Duodenal mucosa (tissue), 2 donors: ENCODE results near the gene NANP.
"Not testable (repeated sequence)": the region's sequence is repeated elsewhere in the genome, so short reads cannot be mapped to it uniquely, and the experiment has no call there.

Source experiments
- H3K27ac ChIP-seq: one replicate; pipeline ENCODE4 v1.7.0; 2013; ENCODE audit warnings: low read depth, low read length
- H3K27me3 ChIP-seq, 2 donors: one replicate each; pipeline ENCODE4 v1.7.0; 2013; ENCODE audit warnings: low read length in 2 of 2, control low read depth in 1 of 2; ENCODE audit not compliant: insufficient read depth in 2 of 2, control insufficient read depth in 1 of 2
- H3K36me3 ChIP-seq, 2 donors: one replicate each; pipeline ENCODE4 v1.7.0; 2013; ENCODE audit warnings: low read length in 2 of 2, control low read depth in 1 of 2; ENCODE audit not compliant: insufficient read depth in 2 of 2, control insufficient read depth in 1 of 2
- H3K4me1 ChIP-seq, 2 donors: one replicate each; pipeline ENCODE4 v1.7.0; 2013; ENCODE audit warnings: low read length in 2 of 2, control low read depth in 1 of 2; ENCODE audit not compliant: insufficient read depth in 2 of 2, control insufficient read depth in 1 of 2
- H3K4me3 ChIP-seq, 2 donors: one replicate each; pipeline ENCODE4 v1.7.0; 2013; ENCODE audit warnings: low read length in 2 of 2, low read depth in 1 of 2
- H3K9ac ChIP-seq, 2 donors: one replicate each; pipeline ENCODE4 v1.7.0; 2013; ENCODE audit warnings: low read length in 2 of 2, low read depth in 1 of 2
- H3K9me3 ChIP-seq, 2 donors: one replicate each; pipeline ENCODE4 v1.7.0; 2013; ENCODE audit warnings: low read length in 2 of 2, control low read depth in 1 of 2; ENCODE audit not compliant: control insufficient read depth in 1 of 2

Gene NANP

GRCh38 chr20:25623736-25624499 lies at the start of gene NANP:
TSS of gene NANP (minus strand) at chr20:25624014. CDS start at chr20:25623948, 66 bp downstream.
- Histone ChIP-seq H3K27me3 (no peaks in the 10 kb centered on the region), H3K9me3 (no peaks in the 10 kb centered on the region), H3K4me3 (peak within 1 kb of the TSS; percentile 87 to 96), H3K4me1 (peaks cover 13 to 16% of the 10 kb centered on the region in 2 donors), H3K36me3 (no peaks in the 10 kb centered on the region), H3K9ac (peak within 1 kb of the TSS; percentile 92 to 96), H3K27ac (peak within 1 kb of the TSS; percentile 87)

GRCh38 chr20:25672659-25673235 lies 48.9 kb upstream of the NANP start:
- Histone ChIP-seq H3K27me3 (no peaks in the 10 kb centered on the region), H3K4me1 (no peaks in the 10 kb centered on the region), H3K9me3 (no peaks in the 10 kb centered on the region), H3K4me3 (no peak overlapping the region), H3K27ac (no peak overlapping the region), H3K36me3 (peaks cover 27 to 38% of the 10 kb centered on the region in 2 donors), H3K9ac (no peak overlapping the region)

DNA sequence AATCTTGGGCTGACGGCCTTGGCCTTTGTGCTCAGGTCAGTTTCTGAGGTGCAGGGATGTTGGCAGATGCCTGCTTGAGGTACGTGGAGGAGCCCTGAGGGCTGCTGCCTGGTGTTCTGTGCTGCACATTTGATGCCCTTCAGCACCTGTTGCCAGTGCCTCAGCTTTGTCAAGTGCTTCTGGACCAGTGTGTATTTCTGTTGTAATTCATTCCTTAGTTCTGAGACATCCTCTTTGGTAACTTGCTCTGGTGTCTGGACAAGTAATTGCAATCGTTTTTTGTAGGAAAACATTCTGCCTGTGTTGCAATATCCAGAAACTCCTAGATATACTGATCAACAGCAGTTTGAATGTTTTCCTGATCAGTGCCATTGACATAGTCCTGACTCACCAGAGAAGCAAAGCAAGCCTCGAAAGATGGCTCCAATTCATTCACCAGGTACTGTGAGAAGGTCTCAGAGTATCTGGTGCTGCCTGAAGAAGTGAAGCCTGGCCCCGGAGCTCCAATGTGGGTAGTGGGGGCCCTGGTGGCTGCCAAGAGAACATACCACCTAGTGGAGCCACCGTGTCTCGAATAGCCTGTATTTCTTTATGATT lies 46.1 kb upstream of the NANP start:
- H3K9ac ChIP-seq = no peak overlapping the region
- H3K27me3 ChIP-seq = no peaks in the 10 kb centered on the region
- H3K36me3 ChIP-seq = peaks cover 7 to 14% of the 10 kb centered on the region in 2 donors
- no peak overlapping the region for H3K4me3 ChIP-seq
- no peak overlapping the region for H3K27ac ChIP-seq
- no peaks in the 10 kb centered on the region for H3K4me1 ChIP-seq
- H3K9me3 ChIP-seq = no peaks in the 10 kb centered on the region

- Histone ChIP-seq H3K9ac (no peak overlapping the region), H3K4me3 (no peak overlapping the region), H3K36me3 (peaks cover 0 to 4% of the 10 kb centered on the region in 2 donors), H3K4me1 (no peaks in the 10 kb centered on the region), H3K27me3 (no peaks in the 10 kb centered on the region), H3K27ac (no peak overlapping the region), H3K9me3 (no peaks in the 10 kb centered on the region)
Measured at GRCh38 chr20:25668446-25668845, 44.6 kb upstream of the NANP start.

- H3K27me3 ChIP-seq = no peaks in the 10 kb centered on the region
- H3K36me3 ChIP-seq = no peaks in the 10 kb centered on the region
- H3K27ac ChIP-seq = no peak overlapping the region
- no peak overlapping the region for H3K9ac ChIP-seq
- no peaks in the 10 kb centered on the region for H3K9me3 ChIP-seq
- no peaks in the 10 kb centered on the region for H3K4me1 ChIP-seq
- H3K4me3 ChIP-seq = no peak overlapping the region
Measured at GRCh38 chr20:25659999-25660398, 36.2 kb upstream of the NANP start.

GRCh38 chr20:25654487-25654886 lies 30.7 kb upstream of the NANP start:
- no peak overlapping the region for H3K27ac ChIP-seq

GRCh38 chr20:25652866-25653265 lies 29.1 kb upstream of the NANP start:
- not testable (repeated sequence) for H3K36me3 ChIP-seq, H3K4me1 ChIP-seq, H3K27ac ChIP-seq, H3K4me3 ChIP-seq, H3K9me3 ChIP-seq, H3K9ac ChIP-seq, H3K27me3 ChIP-seq

More at GRCh38 chr20:25654487-25654886, 30.7 kb upstream of the NANP start:
- no peak overlapping the region for H3K4me3 ChIP-seq
- no peak overlapping the region for H3K9ac ChIP-seq
- H3K36me3 ChIP-seq = no peaks in the 10 kb centered on the region
- H3K4me1 ChIP-seq = no peaks in the 10 kb centered on the region
- no peaks in the 10 kb centered on the region for H3K27me3 ChIP-seq
- no peaks in the 10 kb centered on the region for H3K9me3 ChIP-seq

DNA sequence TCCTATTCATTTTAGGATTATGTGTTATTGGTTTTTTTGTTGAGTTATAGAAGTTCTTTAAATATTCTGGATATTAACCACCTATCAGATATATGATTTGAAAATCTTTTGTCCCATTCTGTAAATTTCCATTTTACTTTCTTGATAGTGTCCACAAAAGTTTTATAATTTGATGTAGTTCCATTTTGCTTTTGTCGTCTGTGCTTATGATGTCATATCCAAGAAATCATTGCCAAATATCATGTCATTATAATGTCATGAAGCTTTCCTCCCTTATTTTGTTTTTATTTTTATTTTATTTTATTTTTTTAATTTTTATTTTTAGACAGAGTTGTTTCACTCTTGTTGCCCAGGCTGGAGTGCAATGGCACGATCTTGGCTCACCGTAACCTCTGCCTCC lies 21.0 kb upstream of the NANP start:
- Histone ChIP-seq H3K9ac (no peak overlapping the region), H3K9me3 (no peaks in the 10 kb centered on the region), H3K4me3 (no peak overlapping the region), H3K4me1 (no peaks in the 10 kb centered on the region), H3K36me3 (no peaks in the 10 kb centered on the region), H3K27ac (no peak overlapping the region), H3K27me3 (no peaks in the 10 kb centered on the region)

DNA sequence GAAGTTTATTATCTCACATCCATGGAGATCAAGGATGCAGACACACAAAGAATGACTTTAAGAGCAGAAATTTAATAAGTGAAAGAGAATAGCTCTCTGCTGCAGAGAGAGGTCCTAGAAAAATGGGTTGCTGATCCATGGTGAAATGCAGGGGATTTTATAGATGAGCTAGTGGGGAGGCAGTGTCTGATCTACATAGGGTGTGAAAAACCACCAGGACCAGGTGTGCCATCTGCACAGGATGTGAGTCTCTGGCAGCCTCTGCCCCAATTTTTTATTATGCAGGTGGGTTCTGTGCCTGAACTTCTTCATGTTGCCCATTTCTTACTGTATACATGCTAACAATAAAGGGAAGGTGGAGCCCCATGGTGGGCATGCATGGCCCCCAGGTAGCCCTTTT lies 19.9 kb upstream of the NANP start:
- Histone ChIP-seq H3K27me3 (no peaks in the 10 kb centered on the region), H3K4me1 (no peaks in the 10 kb centered on the region), H3K9me3 (no peaks in the 10 kb centered on the region), H3K36me3 (no peaks in the 10 kb centered on the region), H3K4me3 (no peak overlapping the region), H3K9ac (no peak overlapping the region), H3K27ac (no peak overlapping the region)

DNA sequence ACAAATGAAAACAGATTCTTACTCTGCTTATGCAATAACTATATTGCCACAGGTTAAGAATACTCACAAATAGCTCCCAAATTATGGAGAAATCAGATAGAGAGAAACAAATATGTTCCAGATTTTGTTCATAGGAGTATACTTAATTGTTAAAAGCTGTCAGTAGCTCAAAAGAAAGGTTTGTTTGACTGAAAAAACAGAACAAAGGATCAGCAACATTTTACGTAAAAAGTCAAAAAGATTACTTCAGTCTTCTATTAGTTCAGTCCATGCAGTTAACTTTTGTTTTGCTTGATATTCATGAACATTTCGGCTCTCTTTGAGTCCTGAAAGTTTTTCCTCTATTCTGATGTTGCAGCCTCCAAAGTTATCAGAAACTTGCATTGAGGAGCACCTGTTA lies 13.4 kb upstream of the NANP start:
- Histone ChIP-seq H3K4me3 (no peak overlapping the region), H3K27ac (no peak overlapping the region), H3K27me3 (no peaks in the 10 kb centered on the region), H3K4me1 (no peaks in the 10 kb centered on the region), H3K36me3 (no peaks in the 10 kb centered on the region), H3K9me3 (peaks cover 0 to 8% of the 10 kb centered on the region in 2 donors), H3K9ac (no peak overlapping the region)
